Fibroblast of lung (primary cell): Measurements from ENCODE around the gene WDR20.

Source experiments
- CTCF ChIP-seq, 2 donors: IDR thresholded peaks in 1 of 2; conservative IDR thresholded peaks in 1 of 2; 1 replicate in 1 of 2; 2 replicates in 1 of 2; pipeline ENCODE4 v1.5.1; 2011 to 2012; ENCODE audit warnings: low read length in 2 of 2, control low read depth in 1 of 2, inconsistent platforms in 1 of 2, low read depth in 1 of 2, mild to moderate bottlenecking in 1 of 2
- EZH2 ChIP-seq: IDR thresholded peaks from 2 replicates; pipeline ENCODE4 v1.5.1; 2012; ENCODE audit warnings: low read length, control low read depth, mild to moderate bottlenecking; ENCODE audit errors: missing control alignments

DNA sequence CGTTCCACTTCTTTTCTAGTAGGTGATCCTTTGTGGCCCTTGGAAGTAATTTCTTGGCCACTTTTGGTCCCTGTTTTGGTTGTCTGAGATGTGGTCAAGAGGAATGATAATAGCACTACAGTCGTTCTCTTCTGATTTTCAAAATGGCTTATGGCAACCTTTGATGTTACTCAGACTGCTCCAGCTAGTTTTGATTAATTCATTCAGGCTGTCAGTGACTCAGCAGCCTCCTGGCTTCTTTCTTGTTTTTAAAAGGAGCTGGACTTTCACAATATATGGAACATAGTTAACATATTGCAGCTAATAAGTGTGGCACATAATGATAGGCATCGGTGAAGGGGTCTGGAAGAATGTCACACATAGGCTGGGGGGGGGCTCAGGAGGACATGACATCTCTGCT lies 47.3 kb downstream of the WDR20 start:
- TF ChIP-seq CTCF (conservative IDR thresholded peaks at IDR 0.05 in 1 of 2, IDR thresholded peaks at IDR 0.05 in 1 of 2; ENCODE audit: low read depth in 1 of 2, low read length in 2 of 2) (no peak), EZH2 (no peak)
